Activated naive CD4-positive, alpha-beta T cell treated with anti-CD3 and anti-CD28 coated beads, Interleukin-2, amount 50 U/mL, for 16 hours (primary cell): ENCODE data around the gene PRIMPOL.
"Not testable (repeated sequence)": the region's sequence is repeated elsewhere in the genome, so short reads cannot be mapped to it uniquely, and the experiment has no call there.

Experiments
- DNase-seq: peaks from one replicate; pipeline ENCODE4 v3.0.0-alpha.2; 2020

Gene PRIMPOL

DNA sequence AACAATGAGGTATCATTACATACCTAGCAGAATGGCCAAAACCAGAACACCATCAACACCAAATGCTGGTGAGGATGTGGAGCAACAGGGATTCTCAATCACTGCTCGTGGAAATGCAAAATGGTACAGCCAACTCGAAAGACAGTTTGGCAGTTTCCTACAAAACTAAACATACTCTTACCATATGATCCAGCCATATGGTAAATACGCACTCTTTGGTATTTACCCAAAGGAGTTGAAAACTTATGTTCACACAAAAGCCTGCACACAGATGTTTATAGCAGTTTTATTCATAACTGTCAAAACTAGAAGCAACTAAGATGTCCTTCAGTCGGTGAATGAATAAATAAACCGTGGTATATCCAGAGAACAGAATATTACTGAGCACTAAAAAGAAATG is 8.1 kb upstream of the PRIMPOL start:
- no peak for DNase-seq

DNA sequence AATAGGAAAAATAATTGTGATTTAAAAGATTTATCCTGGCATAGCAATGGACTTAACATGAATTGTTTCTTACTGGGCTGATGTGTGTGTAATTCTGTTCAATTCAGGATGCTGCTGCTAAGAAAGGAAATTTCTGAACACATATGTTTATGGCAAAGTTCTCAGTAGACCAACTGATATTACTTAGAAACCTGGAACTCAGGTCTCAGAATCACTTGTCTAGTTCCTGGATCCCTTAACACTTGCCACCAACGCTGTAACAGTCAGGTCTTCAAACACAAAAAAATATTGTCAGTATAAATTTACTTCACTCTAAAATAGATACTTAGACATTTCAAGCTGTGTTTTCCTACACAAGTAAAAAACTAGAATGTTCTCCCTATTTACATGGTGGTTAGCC is 5.8 kb upstream of the PRIMPOL start:
- DNase-seq: no peak

DNA sequence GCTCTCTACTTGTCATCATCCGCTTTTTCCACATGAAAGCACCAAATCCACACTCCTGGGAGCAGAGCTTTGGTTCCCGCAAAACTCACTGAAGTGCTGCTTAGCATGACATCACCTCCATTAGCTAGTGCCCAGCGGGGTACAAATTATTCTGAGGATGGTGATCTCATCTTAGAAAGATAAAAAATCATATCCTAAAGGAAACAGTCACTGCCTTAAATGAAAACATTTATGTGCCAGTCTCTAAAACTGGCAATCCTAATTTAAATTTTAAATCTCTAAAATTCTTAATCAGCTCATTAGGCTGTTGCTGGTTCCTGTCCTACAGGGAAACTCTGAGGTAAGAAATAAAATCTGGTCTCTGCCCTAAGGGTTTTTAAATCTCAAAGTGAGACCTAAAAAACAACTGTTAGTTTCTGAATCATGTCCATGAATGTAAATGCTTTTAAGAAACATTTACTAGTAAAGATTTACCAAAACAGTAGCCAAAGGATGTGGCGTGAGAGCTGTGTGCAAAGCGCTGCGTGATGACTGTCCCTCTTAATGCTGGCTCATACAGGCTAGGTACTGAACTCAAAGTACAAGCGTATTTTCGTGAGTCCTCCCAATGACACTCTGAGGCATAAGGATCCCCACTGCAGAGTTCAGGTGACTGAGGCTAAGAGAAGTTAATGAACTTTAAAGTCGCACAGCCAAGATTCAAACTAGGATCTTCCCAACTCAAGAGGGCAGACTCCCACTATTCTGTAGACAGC is 4.8 kb upstream of the PRIMPOL start:
- no peak for DNase-seq

DNA sequence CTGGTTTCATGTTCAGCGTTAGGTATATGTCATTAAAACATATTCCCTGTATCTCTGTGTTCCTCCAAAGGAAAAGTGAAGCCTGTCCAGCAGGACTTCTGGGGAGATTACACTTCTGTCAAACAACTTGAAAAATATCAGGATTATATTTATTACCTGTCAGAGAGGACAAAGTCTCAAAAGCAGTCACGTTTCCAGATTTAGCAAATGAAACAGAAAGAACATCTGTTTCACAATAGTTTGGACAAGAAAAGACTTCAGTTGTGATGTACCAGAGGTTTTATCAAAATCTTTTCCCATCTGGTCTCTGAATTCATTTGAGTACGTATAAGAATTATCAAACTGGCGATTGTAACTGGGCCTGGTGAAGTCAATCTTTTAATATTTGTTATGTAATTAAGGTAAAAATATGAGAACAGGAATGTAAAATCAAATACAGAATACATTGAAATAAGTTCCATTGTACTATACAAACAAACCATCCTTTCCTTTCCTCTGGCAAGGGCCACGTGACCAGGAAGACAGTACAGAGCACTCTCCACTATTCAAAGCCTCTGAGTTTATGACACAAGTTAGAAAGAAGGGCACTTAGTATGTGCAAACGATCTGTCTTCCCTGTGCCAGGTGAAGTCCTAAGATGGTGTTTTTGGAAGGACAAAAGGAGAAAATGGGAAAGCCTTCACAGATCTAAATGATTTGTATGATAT is 3.5 kb upstream of the PRIMPOL start:
- no peak for DNase-seq

DNA sequence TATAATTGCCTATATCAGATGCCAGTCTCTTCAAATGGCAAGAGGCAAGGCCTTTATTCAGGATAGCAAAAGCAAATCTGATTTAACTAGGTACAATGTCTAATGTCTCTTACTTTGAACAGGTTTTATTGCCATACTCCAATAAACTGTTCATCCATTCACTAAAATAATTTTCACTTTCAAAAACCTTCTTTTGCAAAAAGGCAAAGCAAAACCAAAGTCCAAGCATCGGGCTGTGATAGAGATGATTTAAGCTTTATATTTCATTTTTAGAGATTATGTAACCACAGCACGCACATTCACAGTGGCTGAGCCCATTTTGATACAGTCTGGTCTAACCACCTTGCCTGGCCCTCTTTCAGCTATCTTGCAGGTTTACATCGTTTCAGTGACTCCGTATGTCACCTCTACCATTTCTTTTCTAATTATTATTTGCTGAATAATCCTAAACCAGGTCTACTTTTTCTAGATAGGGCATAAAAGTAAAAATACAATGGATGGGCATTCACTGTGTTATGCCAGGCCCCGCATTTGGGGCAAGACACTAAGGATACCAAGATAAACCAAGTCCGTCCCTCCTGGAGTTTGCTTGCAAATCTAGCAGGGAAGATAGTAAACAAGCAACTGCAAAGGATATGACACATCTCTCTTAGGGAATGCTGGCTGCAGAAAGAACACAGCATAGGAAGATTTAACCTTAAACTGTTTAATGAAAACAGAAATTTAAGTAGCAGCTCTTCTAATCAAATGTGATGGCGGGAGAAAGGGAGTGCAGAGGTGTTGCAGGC is 2.1 kb upstream of the PRIMPOL start:
- no peak for DNase-seq

DNA sequence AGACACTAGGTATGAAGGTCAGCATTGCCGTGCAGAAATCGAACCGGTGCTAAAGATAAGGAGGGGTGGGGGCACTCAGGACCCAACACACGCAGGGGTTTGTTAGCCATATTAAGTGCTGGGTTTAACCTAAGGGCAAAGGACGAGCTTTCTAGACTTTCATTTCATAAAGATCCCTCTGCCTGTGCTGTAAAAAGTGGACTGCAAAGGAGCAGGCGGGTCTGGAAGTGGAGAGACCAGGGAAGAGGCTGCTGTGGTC is 1.6 kb upstream of the PRIMPOL start:
- DNase-seq: no peak

DNA sequence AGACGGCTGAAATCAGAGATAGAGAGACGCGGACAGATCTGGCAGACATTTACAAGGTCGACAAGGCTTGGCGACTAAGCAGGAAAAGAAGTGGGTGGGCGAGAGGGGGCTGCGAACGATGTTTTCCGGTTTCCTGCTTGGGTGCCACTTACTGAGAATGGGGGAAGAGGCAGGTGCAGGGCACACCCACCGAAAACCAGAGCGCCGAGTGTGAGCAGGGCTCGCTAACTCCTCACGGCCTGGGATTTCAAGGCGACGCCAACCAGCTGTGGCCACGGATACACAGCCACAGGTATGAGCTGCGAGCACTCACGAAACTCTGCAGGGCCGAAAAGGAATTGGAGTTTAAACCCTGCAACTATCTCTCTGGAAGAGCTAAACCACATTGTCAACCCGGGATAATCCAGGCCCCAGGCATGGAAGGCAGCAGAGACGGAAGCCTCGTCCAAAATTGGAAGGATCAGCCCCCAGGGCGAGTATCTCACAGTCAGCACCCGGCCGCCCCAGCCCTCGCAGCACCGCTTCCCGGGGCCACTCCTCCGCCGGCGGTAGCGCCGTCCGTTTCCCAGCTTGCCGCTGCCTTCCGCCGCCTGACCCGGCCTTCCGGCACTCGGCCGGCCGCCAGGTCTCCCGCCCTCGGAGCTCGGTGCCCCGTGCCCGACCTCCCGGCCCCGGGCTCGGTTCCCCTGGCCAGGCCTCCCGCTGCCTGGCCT is 1.1 kb upstream of the PRIMPOL start:
- peak; percentile 31 for DNase-seq

DNA sequence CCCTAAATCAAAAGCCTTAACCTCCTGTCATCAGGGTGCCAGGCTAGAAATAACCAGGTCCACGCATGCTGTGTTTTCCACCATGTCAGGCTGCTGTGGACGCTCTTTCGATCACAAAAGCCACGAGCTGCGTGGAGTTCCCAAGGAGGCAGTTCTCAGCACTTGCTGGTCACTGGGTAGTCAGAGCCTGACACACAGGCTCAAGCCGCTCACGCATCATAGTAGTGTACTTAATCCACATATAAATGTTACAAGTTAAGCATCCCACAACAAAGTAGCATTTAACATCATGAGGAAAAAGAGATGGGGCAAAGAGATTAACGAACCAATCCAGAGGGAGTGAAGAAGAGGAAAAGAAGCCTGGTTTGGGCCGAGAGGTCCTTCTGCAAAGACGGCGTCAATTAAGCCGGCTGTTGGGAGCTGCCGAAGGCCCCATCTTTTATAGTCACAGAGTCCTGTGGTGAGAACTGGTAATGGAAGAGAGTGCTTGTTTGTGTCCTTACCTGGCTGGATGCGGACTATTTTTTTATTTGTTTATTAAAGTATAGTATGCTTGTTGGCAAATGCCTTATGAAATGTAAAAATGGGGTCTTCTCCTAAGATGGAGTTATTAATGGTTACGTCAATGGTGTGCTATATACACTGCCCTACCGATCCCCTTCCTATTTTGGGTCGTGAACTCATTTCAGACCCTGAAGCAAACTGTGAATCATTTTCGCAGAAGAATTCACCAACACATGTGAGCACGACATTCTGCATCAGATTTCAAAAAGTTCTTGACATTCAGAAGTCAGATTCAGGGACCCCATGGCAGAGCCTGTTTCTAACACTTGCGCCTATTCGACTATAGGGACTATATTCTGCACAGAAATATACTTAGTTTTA is 675 bp downstream of the PRIMPOL start:
- DNase-seq: no peak

DNA sequence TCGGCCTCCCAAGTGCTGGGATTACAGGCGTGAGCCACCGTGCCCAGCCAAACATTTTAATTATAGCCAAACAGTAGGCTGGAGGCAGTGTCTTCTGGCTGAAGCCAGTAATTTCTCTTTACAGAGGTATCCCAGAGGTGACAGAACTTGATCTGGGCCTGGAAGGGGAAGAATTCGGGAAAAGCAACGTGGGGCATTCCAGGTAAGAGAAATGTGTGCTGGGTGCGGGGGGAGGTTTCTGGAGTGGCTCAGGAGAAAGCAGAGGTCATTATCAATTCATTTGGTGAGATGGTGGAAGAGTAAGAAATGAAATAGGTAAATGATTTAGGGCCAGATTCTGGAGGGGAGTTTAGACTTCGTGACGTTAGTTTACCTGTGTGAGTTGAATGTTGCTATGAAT is 2.4 kb downstream of the PRIMPOL start:
- DNase-seq: no peak

DNA sequence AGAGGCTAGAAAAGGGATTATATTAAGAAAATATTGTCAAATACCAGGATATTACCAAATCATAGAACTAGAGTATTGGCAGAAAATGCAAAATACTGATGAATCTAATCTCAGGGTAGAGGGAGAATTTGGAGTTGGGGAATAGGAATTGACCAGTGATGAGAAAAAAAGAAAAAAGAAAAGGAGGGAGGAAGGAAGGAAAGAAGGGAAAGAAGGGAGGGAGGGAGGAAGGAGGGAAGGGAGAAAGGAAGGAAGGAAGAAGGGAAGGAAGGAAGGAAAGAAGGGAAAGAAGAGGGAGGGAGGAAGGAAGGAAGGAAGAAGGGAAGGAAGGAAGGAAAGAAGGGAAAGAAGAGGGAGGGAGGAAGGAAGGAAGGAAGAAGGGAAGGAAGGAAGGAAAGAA is 3.1 kb downstream of the PRIMPOL start:
- not testable (repeated sequence) for DNase-seq

DNA sequence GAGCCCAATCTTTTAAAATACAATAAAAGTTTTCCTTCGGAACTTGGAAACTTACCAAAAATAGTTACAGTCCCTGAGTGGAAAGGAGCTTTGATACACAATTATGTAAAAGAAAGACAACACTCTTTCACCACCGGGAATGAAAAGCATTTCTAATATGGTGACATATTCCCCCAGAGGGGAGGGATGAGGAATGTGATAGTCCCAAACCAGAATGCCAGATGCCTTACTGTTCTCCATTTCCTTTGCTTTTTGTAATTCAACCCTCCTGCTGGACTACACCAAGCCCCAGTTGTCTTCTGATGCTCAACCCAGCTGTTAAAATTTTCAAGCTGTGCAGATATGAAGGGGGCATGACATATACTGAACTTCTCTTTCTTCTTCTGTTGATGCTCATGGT is 4.1 kb downstream of the PRIMPOL start:
- DNase-seq: no peak

DNA sequence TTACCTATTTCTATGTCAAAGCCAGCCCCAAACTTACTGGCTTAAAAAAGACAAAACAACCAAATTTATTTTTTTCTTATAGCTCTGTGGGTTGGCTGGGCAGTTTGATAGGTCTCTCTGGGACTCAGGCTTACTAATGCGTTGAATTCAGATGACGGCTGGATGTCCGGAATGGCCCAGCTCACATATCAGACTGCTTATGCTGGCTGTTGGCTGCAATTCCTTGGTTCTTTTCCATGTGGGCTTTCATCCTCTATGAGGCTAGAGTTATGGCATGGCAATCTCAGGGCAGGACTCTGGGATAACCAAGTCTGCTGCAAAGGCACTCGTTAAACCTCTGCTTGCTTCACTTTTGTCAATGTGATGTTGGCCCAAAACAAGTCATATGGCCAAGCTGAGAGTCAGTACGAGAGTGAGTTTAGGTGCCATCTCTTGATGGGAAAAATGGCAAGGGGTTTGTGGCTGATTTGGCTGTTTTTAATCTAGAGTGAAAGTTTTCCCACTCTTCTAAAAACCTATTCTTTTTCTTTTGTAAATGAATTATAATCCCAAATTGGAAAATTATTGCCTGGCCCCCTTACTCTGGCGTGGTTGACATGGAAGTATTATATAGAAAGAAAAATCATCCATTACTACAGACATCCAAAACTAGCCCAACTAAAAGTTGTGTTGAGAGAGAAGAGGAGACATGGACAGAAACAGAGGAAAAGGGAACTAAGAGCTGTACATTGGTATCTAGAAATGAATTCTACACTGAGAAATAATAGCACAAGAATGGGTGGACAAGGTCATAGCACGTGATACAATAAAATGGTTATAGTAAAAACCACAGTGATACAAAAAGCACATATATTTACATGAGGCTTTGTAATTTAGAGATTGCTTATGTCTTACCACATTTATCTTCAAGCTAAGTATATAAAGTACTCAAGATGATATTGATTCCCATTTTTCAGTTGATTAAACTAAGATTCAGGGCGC is 6.6 kb downstream of the PRIMPOL start:
- no peak for DNase-seq

DNA sequence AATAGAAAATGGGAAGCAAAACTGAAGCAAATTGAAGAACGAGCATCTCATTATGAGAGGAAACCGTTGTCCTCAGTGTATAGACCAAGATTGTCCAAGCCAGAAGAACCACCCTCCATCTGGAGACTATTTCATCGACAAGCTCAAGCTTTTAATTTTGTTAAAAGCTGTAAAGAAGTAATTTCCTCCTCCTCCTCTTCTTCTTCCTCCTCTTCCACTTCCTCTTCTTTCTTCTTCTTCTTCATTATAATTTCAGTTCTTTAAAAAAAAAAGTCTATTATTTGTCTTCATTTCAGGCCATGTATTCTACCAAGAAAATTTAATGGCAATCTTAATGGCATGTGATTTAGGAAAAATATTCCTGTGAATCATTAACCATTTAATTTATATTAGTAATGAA is 7.6 kb downstream of the PRIMPOL start:
- DNase-seq: no peak

DNA sequence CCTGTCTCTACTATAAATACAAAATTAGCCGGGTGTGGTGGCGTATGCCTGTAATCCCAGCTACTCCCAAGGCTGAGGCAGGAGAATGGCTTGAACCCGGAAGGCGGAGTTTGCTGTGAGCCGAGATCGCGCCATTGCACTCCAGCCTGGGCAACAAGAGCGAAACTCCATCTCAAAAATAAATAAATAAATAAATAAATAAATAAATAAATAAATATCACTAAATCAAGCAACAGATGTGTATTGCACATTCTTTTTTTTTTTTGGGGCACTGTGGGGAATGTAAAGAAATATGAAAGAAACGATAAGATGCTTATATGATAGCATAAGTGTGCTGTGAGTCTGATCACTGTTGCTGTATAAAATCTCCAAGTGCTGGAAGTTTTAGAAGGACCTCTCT is 8.3 kb downstream of the PRIMPOL start:
- not testable (repeated sequence) for DNase-seq

DNA sequence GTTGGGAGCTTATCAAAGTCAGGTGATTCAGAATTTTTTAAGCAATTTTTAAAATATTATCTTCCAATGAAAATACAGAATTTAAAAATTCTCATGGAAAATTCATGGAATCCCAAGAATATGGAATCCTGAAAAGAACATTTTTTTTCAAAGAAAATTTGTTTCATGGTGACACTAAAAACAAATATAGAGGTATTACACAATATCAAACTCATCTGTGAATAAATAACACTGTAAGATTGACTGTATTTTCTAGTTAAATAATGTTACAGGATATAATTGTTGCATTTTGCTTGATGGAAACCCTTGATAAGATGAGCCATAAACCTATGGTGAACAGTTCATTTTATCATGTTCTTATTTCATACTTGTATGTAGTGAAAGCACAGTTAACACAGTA is 11.4 kb downstream of the PRIMPOL start:
- DNase-seq: no peak

DNA sequence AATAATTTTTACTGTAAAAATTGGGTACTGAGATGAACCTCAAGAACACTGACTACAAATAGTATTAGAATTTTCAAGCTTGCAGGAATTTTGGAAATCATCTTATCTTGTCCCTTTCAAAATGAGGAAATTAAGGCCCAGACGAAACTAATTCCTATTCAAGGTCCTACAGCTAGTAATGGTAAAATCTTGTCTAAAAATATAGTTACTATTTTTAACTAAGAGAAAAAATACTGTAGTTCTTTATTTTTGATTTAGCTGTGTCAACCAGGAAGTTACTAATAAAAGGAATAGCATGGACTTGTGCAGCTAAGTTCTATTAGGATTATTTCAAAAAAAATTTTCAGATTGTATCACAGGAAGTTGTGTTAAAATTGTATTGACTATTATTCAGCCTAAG is 12.7 kb downstream of the PRIMPOL start:
- DNase-seq: no peak

DNA sequence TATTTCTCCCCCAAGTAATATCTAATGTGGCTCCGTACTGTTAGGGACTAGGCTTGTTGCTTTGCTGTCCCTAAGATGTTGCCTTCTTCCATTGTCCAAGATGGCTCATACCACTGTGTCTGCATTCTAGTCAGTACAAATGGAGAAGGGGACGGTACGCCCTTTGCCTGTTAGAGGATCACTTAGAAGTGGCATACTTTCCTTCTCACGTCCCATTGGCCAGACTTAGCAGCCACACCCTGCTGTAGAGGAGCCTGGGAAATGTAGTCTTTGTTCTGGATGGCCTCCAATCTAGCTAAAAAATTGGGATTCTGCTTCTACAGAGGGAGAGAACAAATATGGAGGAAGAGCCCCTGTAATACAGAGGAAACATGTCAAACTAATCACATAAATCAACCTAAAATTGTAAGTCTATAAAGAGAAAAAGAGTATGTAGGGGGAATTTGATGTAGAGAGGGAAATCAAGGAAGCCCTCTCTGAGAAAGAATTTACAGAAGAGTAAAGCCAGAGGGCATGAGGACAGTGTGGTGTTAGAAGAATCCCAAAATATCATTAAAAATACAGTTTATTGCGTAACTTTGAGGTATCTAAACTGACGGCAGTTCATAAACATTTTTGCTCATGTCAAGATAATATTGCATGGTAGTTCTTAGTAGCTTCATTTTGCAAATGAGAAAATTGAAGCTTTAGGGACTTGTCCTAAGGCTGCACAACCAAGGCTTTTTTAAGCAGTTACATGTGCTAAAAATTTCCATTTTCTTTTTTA is 15.1 kb downstream of the PRIMPOL start:
- DNase-seq: no peak

DNA sequence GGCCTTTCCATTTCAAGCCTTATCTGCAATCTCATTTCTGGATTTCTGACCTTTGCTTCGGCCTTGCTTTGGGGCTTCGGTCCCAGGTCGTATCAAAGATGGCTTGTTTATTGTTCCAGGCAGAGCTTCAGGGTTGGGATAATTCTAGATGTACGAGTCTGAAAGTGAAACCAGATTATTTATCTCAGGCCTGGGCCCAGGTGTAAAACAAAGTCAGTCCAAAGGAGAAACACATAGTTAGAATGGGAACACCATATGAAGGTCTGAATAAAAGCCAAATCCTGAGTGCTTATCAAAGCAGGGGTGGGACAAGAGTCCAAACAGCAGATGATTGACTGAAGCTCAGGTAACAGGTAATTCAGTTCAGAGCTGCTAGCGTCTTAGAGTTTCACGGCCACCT is 17.1 kb downstream of the PRIMPOL start:
- DNase-seq: no peak

DNA sequence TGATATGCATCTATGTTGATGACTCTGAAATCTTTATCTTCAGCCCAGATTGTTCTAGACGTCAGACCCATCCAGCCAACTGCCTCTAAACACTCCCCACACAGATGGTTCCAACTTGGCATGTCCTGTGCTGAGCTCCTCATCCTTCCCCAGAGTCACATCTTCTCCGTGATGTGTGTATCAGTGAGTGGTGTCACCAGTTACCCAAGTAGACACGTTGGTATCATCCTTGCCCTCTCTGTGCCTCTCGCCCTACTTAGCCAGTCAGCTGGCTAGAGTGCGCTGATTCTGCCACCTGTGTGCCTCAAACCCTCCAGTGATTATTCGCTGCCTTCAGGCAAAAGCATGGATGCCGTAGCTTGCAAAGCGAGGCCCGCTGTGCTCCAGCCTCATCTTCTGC is 18.6 kb downstream of the PRIMPOL start:
- DNase-seq: no peak

DNA sequence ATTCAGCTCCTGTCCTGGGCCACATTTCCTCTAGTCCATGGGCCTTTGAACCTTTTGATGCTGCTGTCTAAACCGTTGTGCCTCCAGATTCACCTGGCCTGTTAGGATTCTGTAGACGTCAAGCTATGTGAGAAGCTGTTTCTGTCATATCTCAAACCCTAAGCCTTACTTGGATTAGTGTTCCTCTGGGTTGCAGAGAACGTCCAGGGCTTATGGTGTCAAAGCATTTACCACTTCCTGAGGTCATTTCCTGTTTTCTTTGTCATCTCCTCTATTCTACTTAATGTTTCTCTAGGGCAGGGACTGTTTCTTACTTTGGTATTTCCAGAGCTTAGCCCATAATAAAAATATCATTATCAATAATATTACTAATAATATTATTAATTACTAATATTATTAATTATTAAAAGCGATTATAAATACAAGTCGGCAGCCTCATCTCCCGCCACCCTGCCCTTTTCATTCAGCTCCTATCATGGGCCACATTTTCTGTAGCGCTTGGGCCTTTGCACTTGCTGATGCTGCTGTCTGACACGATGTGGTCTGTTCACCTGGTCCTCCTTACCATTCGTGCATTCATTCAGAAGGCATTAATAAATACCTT is 19.1 kb downstream of the PRIMPOL start:
- no peak for DNase-seq
